Stimulated activated CD4-positive, alpha-beta T cell treated with anti-CD3 and anti-CD28 coated beads, Interleukin-4, amount 100 ng/mL, for 4 hours (primary cell): ENCODE data around the gene VPS45.
"Not testable (repeated sequence)": the region's sequence is repeated elsewhere in the genome, so short reads cannot be mapped to it uniquely, and the experiment has no call there.

Source experiments
- DNase-seq, 2 experiments: peaks; one replicate each; pipeline ENCODE4 v3.0.0-alpha.2; 2020

The VPS45 gene

DNA sequence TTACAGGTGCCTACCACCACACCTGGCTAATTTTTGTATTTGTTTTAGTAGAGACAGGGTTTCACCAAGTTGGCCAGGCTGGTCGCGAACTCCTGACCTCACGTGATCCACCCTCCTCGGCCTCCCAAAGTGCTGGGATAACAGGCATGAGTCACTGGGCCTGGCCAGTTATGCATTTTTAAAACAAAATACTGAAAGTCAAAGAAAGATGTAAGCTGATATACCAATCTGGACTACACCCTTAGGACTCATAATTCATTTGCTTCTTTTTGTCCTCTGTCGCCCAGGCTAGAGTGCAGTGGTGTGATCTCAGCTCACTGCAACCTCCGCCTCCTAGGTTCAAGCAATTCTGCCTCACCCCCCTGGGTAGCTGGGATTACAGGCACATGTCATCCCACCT is 67.8 kb downstream of the VPS45 start:
- not testable (repeated sequence) for DNase-seq

DNA sequence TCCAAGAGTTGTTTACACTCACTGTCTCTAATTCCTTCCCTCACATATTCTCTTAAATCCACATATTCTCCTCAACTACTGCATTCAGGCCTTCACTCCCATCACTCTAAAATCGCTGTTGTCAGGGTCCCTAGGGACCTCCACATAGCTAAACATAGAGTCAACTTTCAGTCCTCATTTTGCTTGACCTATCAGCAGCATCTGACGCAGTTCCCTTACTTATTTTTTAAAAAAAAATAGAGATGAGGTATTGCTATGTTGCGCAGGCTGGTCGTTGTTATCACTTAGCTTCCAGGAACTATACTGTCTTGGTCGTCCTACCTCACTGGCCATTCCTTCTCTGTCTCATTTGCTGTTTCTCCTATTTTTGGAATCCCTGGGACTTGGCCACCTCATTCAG is 70.5 kb downstream of the VPS45 start:
- no peak for DNase-seq

- no peak for DNase-seq
These were observed 73.9 kb downstream of the VPS45 start for GRCh38 chr1:150141452-150141851.

GRCh38 chr1:150142083-150142482 is 74.5 kb downstream of the VPS45 start:
- no peak for DNase-seq

- DNase-seq = no peak
These were observed 77.0 kb downstream of the VPS45 start for GRCh38 chr1:150144606-150145005.

- not testable (repeated sequence) for DNase-seq
These were observed 78.4 kb downstream of the VPS45 start for GRCh38 chr1:150146016-150146415.

DNA sequence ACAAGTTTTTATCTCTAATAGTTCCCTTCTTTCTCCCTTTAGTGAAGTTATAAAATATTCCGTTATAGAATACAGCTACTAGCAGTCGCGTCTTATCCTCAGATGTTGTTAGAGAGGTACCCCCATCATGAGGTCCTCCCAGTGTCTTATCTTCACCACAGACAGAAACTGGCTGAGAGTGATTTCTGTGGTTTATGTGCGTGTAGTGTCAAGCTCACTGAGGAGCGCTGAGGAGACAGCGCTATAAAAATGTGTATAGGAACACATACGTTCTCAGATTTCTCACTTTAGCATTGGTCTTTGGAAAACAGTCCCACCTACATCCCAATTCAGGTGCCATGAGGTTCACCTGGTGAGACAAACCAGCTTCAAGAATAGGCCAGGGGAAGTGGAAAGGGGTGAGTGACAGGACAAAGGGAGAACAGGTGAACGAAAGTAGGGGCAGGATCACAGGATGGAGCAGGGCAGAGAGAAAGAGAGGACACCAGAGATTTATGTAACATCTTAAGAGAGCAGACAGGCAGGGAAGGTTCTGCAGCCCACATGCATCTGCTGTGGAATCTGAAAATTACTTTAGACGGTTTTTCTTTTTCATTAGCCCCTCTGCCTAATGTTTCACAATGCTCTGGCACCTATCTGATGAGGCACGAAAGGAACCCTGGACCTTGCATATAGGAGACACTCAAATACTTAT is 79.4 kb downstream of the VPS45 start:
- DNase-seq = no peak

- DNase-seq = no peak
These were observed 81.3 kb downstream of the VPS45 start for GRCh38 chr1:150148837-150149270.

- peak; percentile 81 to 86 for DNase-seq
These were observed 81.9 kb downstream of the VPS45 start, which contains the start of gene PLEKHO1 for GRCh38 chr1:150149271-150150132. PLEKHO1 (plus strand) TSS chr1:150149916; CDS start chr1:150150258, 342 bp downstream.

DNA sequence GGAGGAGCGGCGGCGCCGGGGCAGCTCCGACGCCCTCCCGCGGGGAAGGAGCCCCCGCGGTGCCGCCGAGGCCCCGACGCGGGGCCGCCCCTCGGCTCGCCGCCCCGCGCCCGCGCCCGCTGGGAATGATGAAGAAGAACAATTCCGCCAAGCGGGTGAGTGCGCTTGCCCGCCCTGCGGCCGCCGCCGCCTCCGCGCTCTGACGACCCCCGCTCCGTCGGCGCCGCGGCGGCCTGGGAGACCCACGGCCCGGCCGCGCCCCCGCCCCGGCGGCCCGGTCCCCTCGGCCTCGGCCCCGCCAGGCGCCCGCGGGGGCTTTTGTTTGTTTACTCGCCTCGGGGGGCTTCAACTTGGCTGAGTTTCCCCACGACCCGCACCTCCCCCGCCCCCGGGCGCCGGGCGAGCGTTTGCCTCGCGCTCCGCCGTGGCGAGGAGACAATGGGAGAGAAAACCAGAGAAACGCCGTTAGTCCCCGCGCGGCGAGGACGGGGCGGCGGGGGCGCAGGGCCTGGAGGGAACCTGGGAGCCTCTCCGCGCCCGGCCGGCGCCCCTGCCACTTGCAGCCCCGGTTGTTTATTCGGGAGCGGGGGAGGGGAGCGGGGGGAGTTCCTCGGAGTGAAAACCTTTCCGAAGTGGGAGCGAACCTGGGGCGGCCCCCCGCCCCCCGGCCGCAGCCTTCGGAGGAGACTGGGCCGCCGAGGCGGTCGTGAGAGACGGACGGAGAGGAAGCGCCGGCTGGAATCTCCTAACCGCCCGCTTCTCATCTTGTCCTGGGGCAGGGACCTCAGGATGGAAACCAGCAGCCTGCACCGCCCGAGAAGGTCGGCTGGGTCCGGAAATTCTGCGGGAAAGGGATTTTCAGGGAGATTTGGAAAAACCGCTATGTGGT is 82.8 kb downstream of the VPS45 start:
- DNase-seq = peak; percentile 20 to 27

GRCh38 chr1:150151291-150152181 is 84.0 kb downstream of the VPS45 start:
- peak; percentile 38 to 60 for DNase-seq

GRCh38 chr1:150152182-150152536 is 84.6 kb downstream of the VPS45 start:
- no peak for DNase-seq

DNA sequence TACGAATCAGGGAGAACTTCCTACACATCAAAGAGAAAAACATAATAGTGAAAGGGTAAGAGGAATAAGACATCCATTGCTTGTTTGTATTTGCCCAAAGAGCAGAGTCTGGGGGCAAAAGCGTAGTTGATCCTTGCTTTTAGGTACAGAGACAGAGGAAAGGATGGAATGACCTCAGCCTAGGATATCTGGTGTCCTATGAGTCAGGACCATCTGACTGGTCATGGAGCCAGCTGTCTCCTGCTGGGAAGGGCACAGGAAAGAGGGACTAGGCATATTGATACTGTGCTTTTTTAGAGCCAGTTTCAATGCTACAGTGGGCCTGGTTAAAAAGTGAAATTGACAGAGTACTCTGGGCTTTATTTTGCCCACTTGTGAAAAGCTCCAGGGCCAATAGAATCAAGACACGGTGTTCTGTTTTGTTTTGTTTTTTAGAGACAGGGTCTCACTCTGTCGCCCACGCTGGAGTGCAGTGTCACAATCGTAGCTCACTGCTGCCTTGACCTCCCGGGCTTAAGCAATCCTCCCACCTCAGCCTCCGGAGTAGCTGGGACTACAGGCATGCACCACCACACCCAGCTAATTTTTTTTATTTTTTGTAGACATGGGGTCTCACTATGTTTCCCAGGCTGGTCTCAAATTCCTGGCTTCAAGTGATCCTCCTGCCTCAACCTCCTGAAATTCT is 85.3 kb downstream of the VPS45 start:
- no peak for DNase-seq

DNA sequence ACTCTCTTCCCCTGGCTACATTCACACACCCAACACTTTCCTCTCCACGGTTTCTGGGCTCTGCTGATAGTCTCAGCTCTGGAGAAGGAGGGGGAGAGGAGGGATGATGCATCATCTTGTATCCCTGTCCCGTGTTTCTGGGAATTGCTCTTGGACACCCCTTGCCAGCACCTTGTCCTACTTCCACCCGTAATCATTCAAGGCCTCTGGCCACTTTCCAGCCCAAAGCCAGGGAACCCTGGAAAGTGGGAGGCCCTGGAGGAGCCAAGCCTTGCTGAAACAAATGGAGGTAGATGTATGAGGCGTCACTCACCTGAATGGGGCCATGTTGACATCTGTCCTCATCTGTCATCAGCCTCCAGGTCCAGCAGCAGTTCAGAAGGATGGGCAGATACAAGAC is 86.6 kb downstream of the VPS45 start:
- no peak for DNase-seq

DNA sequence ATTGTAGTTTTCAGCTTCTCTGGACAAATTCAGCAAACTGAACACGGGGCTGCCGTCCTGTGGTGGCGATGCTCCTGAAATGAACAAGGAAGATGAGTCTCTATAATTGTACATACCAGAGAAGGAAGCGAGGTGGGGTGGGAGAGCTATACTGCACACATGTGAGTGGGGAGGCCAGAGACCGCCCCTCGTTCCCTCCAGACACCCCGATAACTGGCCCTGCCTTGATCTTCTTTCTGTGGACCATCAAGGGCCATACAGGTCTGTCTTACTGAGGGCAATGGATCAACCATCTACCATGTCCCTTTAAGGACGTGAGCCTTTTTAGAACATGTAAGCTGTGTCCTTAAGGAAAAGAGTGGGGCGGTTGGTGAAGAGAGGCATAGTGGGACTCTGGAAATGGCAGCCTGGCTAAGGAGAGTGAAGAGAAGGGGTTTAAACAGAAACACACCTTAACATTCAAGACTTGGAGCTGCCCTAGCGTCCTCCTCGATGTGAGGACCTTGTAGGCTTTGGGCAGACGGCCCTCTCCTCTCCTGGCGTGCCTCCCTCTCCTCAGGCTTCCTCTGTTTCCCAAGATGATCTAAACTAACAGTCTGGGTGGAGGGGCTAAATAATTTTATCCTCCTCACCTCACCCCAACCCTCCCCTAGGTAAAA is 88.0 kb downstream of the VPS45 start:
- DNase-seq = no peak

DNA sequence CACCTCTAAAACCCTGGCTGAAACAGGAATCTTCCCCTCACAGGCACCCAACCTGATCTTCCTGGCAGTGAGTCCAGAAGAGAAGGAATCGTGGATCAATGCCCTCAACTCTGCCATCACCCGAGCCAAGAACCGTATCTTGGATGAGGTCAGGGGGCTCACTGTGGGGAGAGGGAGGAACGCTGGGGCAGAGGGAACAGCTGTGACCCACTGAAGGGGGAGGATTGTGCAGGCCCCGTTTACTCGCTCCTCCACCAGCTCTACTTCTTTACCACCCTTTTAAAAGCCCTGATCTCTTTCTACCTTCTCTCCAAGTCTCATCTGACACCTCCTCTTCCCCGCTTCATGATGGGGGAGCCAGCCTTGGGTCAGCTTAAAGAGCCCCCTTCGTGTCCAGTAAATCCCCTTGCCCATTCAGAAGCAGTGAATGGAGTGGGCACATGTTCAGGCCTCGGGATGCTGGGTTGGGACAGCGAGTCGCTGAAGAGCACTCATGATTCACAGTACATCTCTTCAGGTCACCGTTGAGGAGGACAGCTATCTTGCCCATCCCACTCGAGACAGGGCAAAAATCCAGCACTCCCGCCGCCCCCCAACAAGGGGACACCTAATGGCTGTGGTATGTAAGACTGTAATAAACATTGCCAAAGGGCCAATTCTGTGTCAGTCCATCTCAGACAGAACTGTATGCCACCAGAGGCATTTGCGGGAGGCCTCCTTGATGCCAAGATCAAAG is 89.5 kb downstream of the VPS45 start:
- no peak for DNase-seq

DNA sequence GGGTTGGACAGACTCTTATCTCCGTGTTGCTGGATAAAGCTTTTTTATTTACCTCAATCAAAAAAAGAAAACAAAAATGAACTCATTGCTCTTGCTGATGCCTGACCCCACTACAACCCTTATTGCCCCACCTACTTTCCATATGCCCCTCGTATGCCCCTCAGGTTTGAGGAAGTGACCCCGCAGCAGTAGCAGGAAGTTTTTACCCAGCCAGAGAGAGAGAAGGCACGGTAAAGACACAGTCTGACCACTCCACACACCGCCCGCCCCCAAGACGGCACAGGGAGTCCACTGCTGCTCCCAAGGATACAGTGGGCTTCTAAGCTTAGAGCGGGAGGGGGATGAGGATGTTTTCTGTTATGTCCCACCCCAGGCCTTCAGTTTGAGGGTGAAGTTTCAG is 92.0 kb downstream of the VPS45 start:
- no peak for DNase-seq

DNA sequence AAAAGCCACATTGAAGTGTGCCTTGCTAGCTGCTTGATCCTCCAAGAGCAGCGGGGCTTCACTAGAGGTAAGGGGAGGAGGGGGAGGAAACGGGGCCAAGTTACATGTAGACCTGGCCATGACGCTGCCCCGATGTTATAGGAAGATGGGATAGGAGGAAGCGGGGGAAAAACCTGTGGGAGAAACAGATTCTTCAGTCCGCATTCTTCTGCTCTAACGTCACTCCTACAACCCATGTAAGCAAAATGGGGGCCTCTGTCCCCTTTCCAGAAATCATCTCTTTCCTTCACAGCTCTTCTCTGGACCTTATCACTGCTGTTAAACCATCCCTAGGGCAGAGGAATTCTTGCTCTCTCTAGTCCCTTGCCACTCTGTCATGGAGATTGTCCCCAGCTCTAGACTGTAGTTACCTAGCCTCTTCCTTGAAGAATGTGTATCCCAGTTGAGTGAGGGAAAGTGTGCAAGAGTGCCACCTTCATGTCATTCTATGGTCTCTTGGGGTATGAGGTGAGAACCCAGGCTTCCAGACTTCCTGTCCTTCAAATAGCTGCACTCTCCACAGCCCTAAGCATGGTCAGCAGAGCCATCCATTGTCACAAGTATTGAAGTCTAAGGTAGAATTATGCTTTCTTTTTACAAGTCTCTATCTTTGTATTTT is 93.5 kb downstream of the VPS45 start:
- DNase-seq = no peak

DNA sequence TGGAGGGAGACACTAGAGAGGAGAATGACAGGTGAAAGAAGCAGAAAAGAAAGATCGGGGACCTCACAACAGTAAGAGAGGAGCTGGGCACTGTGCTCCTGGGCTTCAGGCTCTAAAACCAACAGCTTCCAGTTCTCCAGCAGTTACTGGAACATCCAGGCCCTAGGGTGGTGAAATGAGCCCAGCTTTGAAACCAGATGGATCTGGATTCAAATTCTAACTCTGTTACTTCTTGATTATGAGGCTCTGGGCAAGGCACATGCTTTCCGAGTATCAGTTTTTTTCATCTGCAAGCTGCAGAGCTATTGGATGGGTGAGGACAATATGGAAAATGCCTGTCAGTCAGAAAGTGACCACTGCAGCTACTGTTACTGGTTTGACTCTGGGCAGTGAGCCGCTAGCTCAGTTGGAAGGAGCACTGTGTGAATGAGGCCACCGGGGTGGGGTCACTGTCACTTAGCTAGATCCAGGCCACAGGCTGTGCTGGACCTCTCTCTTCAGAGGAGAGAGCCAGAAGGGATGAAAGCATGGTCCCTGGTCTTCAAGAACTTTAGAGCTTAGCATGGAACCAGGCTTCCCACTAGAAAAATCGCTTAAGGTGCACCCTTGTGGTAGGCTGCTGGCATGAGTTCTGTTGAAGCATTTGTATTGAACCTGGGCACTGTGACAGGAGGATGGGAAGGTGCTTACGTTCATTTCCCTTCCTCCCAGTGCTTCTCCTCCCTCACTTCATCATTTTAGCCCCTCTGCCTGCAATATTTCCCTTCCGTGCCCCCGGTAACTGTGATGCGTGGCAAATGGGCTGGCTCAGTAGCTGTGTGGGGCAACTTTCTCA is 94.4 kb downstream of the VPS45 start:
- DNase-seq = no peak
